Iris pigment epithelial cell (primary cell): ENCODE results near the gene CHMP1B.

Experiments
- DNase-seq: peaks from one replicate; pipeline ENCODE4 v3.0.0-alpha.2; 2011; ENCODE audit warnings: low read depth

The CHMP1B gene

GRCh38 chr18:11851146-11851805, at the start of gene CHMP1B:
TSS of gene CHMP1B (plus strand) at chr18:11851413. CDS start at chr18:11851512, 99 bp downstream.
- peak; percentile 99 for DNase-seq

- DNase-seq: no peak
Observed at GRCh38 chr18:11801573-11801972, 49.6 kb upstream of the CHMP1B start.

- DNase-seq: no peak
Observed at GRCh38 chr18:11802158-11802557, 49.1 kb upstream of the CHMP1B start.

- no peak for DNase-seq
Observed at GRCh38 chr18:11802586-11802985, 48.6 kb upstream of the CHMP1B start.

GRCh38 chr18:11807233-11807632, 44.0 kb upstream of the CHMP1B start:
- DNase-seq: peak; percentile 27

GRCh38 chr18:11808001-11808855, 43.0 kb upstream of the CHMP1B start:
- DNase-seq: peak; percentile 62

GRCh38 chr18:11809895-11810294, 41.3 kb upstream of the CHMP1B start:
- DNase-seq: no peak

GRCh38 chr18:11810379-11810778, 40.8 kb upstream of the CHMP1B start:
- DNase-seq: no peak

- no peak for DNase-seq
Observed at GRCh38 chr18:11811009-11811408, 40.2 kb upstream of the CHMP1B start.

- DNase-seq: no peak
Observed at GRCh38 chr18:11817229-11817628, 34.0 kb upstream of the CHMP1B start.

GRCh38 chr18:11818486-11819203, 32.6 kb upstream of the CHMP1B start:
- DNase-seq: no peak

- no peak for DNase-seq
Observed at GRCh38 chr18:11819938-11820337, 31.3 kb upstream of the CHMP1B start.

GRCh38 chr18:11820697-11821096, 30.5 kb upstream of the CHMP1B start:
- DNase-seq: no peak

- no peak for DNase-seq
Observed at GRCh38 chr18:11821208-11821607, 30.0 kb upstream of the CHMP1B start.

GRCh38 chr18:11821643-11822237, 29.5 kb upstream of the CHMP1B start:
- DNase-seq: no peak

GRCh38 chr18:11823545-11823944, 27.7 kb upstream of the CHMP1B start:
- DNase-seq: no peak

GRCh38 chr18:11826836-11827235, 24.4 kb upstream of the CHMP1B start:
- DNase-seq: no peak

- DNase-seq: no peak
Observed at GRCh38 chr18:11828786-11829432, 22.3 kb upstream of the CHMP1B start.

- DNase-seq: no peak
Observed at GRCh38 chr18:11830585-11830984, 20.6 kb upstream of the CHMP1B start.

- DNase-seq: no peak
Observed at GRCh38 chr18:11831921-11832320, 19.3 kb upstream of the CHMP1B start.

GRCh38 chr18:11834772-11835171, 16.4 kb upstream of the CHMP1B start:
- DNase-seq: no peak

- no peak for DNase-seq
Observed at GRCh38 chr18:11839556-11839955, 11.7 kb upstream of the CHMP1B start.
